GM13976 (cell line): Measurements from ENCODE around the gene KLF4.

Experiments
- DNase-seq: peaks from one replicate; pipeline ENCODE4 v3.0.0; 2012; ENCODE audit warnings: low spot score
- in situ Hi-C: fragments of 300-500 bp; cut with MboI; formaldehyde crosslinking; loops from one replicate; pipeline ENCODE4 v1.12.0; 2022; ENCODE audit warnings: low sequenced_read_pairs, mixed read lengths, inconsistent platforms; ENCODE audit not compliant: unreplicated experiment
- TF ChIP-seq, protein P1 (sequence below): IDR thresholded peaks from 2 replicates; pipeline ENCODE4 v1.5.1; 2012; ENCODE audit warnings: borderline replicate concordance, mild to moderate bottlenecking; ENCODE audit not compliant: insufficient read depth; ENCODE audit errors: extremely low read depth, missing control alignments, control extremely low read depth

KLF4 gene

DNA sequence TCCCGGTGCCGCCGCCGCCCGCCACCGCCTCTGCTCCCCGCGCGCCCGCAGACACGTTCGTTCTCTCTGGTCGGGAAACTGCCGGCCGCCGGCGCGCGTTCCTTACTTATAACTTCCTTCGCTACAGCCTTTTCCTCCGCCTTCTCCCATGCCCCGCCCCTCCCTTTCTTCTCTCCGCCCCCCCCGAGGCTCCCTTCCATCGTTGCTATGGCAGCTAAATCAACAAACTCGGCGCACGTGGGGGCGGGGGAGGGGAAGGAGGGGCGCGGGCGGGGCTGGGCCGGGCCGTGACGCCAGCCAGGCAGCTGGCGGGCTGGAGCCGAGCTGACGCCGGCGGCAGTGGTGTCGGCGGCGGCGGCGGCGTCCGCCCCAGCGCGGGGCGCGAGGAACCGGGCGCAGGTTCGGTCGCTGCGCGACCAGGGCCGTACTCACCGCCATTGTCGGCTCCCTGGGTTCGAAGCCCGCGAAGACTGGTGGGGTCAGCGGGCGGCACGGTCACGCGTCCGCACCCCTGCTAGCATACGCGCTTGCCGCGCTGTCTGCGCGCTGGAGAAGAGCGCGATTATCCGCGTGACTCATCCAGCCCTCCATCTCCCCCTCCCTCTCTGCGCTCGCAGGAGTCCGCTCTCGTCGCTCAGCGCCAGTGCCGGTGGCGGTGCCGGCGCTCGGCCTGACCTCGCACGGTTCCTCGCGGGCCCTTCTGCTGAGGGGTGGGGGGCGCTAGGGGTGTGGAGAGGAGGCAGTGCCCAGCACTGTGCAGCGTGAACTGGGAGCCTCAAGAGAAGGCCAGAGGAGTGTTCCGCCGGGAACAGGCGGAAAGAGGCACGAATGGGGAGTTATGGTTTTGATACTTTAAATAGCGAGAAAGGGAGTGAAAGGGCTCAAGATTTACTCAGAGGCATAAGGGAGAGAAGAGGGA is at the start of gene KLF4:
Gene KLF4 (minus strand): TSS at position 83 of the 919 bp plus-strand sequence. CDS start 597 bp downstream, outside the sequence.
- TF ChIP-seq, protein P1, sequence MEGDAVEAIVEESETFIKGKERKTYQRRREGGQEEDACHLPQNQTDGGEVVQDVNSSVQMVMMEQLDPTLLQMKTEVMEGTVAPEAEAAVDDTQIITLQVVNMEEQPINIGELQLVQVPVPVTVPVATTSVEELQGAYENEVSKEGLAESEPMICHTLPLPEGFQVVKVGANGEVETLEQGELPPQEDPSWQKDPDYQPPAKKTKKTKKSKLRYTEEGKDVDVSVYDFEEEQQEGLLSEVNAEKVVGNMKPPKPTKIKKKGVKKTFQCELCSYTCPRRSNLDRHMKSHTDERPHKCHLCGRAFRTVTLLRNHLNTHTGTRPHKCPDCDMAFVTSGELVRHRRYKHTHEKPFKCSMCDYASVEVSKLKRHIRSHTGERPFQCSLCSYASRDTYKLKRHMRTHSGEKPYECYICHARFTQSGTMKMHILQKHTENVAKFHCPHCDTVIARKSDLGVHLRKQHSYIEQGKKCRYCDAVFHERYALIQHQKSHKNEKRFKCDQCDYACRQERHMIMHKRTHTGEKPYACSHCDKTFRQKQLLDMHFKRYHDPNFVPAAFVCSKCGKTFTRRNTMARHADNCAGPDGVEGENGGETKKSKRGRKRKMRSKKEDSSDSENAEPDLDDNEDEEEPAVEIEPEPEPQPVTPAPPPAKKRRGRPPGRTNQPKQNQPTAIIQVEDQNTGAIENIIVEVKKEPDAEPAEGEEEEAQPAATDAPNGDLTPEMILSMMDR = no peak
- peak; percentile 93 for DNase-seq
- in situ Hi-C loops = loop anchor here (25.0 kb wide), 1 partner anchor 772 kb away; no protein-coding TSS in a partner anchor

DNA sequence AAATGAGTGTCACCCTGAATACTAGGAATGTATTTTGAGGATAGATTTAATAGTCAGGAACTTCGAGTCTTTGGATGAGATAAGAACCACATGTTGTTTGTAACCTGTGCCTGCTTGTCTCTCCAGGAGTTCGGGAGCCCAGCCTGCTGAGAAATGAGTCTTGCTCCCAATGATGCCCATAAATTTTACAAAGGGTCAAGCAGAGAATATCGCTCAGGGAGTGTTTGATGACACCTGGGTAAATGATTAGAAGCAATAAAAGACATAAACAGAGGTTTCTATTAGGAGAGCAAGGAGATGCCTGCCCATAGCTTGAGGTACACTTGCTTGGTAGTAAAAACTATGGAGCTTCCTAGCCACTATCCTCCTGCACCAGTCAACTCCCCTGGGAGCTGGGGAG is 46.9 kb upstream of the KLF4 start:
- in situ Hi-C loops = no loop called here
- no peak for DNase-seq
- TF ChIP-seq, protein P1 = no peak

DNA sequence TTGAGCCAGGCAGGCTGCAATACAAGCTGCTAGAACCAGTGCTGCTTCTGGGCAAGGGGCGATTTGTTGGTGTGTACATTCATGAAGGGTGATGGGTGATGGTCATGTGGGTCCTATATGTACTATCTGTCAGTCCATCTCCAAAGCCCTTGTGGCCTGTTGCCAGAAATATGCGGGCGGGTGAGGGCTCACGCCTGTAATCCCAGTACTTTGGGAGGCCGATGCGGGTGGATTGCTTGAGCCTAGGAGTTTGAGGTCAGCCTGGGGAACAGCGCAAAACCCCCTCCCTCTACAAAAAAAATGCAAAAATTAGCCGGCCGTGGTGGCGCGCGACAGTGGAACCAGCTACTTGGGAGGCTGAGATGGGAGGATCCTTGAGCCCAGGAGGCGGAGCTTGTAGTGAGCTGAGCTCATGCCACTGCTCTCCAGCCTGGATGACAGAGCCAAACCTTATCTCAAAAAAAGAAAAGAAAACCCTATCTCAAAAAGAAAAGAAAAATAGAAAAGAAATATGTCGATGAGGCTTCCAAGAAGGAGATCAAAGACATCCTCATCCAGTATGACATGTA is 45.0 kb upstream of the KLF4 start:
- no peak for DNase-seq
- in situ Hi-C loops = no loop called here
- TF ChIP-seq, protein P1 = no peak

DNA sequence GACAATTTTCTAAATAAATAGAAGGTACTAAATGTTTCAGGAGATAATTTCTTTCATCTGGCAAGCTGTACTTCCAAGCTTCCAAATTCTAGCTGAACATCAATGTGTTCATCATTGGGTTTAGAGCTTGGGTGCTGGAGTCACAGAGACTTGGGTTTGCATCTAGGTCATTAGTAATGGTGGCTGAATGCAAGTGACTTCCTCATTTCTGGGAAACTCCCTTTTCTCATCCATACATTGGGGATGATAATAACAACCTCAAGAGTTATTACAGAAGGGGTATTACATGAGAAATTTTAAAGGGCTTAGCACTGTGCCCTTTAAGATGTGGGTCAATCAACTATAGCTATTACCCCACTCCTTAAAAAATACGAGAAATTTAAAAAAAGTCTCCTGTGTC is 41.1 kb upstream of the KLF4 start:
- TF ChIP-seq, protein P1 = no peak
- no peak for DNase-seq
- in situ Hi-C loops = no loop called here

GRCh38 chr9:107528686-107529085 is 39.1 kb upstream of the KLF4 start:
- in situ Hi-C loops = no loop called here
- TF ChIP-seq, protein P1 = no peak
- DNase-seq = no peak

DNA sequence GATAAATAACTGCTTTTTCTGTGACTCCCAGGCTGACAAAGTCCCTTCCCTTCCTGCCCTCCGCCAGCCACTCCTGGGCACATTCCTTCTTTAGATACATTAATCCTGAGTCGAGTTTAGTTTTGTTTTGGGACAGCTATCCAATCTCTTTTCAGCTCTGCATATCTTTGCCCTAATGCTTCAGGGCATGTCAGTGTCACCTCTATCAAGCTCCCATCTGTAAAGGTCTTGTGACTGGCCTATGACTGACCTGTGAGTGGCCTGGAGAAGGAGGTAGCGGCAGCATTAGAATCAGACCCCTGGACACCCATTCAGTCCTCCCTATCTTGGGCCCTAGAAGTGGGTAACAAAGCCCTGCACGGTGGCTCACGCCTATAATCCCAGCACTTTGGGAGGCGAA is 34.0 kb upstream of the KLF4 start:
- TF ChIP-seq, protein P1 = no peak
- DNase-seq = no peak
- in situ Hi-C loops = no loop called here
